A172 (cell line): ENCODE results near the gene FLACC1. TPM values are rescaled to one million over a fixed set of nuclear protein-coding genes. Genes with fewer than 3 reads are reported as not detected.
"Not testable (repeated sequence)": the region's sequence is repeated elsewhere in the genome, so short reads cannot be mapped to it uniquely, and the experiment has no call there.

Source experiments
- DNase-seq: peaks from one replicate; pipeline ENCODE4 v3.0.0-alpha.2; 2015; ENCODE audit warnings: low spot score
- total RNA-seq: library from RNA; depleted of rRNA; stranded (reverse); fragments of >200 nt; shearing (Covaris generic); gene quantifications from 2 replicates; pipeline ENCODE4 v1.2.3, GENCODE V29; 2014; rRNA removed

Gene FLACC1
- total RNA-seq, 1 experiment from 2014 or later: not detected

DNA sequence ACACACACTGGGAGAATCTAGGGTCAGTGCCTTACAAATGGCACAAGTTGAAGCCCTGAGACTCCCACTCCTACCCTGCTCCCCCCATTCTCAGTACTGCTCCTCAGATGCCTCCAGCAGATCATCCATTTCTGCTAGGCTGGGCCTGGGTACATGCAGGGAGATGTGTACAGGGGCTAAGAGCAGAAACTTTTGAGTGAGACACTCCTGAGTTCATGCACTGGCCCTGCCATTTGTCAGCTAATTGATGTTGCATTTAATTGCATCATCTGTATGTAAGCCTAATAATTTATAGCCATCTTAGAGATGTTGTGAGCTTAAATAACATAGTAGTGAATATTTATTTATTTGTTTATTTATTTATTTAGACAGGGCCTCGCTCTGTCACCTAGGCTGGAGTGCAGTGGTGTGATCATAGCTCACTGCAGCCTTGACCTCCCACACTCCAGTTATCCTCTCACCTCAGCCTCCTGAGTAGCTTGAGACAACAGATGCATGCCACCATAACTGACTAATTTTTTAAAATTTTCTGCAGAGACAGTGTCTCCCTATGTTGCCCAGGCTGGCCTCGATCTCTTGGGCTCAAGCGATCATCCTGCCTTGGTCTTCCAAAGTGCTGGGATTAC, 101.6 kb downstream of the FLACC1 start:
- DNase-seq: no peak

GRCh38 chr2:201254081-201254730, 102.9 kb downstream of the FLACC1 start:
- DNase-seq: peak; percentile 65

- no peak for DNase-seq
Observed at GRCh38 chr2:201250741-201251140, 106.4 kb downstream of the FLACC1 start.

DNA sequence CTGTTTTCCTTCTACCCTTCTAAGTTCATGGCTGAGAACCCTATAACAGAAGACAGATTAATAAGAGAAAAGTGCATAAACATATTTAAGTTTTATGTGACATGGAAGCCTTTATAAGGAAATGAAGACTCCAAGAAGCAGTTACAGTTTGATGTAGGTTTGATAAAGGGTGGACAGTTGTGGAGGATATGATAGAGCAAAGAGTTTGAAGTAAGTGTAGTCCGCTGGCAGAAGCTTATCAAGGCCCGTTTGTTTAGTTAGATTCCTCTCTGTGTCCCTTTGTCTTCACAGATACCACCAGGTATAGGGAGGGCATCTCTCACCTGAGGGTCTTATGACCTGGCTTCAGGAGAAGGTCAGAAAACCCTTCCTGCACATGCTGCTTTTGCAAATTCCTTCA, 107.3 kb downstream of the FLACC1 start:
- no peak for DNase-seq

DNA sequence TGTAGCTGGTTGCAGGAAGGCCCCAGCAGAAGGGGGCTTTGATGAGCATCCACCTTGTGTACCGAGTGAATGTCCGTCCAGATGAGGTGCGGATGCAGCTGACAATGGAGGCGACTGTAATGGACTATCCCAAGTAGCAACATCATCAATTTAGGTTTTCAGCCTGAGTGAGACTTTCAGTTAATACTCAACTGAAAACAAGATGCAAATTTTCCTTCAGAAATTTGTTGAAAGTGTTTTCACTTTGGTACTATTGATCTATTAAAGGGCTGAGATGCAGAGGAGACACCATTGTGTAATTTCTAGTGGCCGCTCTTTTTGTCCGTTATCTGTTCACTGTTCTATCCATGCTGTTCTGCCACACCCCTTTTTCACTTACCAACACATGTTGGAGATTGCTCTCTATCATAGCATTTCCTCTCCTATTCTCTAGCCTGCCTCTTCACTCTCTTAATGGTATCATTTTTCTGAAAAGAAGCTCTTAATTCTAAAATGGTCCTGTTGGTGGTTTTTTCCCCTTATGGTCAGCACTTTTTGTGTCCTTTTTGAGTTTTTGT, 108.8 kb downstream of the FLACC1 start:
- DNase-seq: no peak

- DNase-seq: no peak
Observed at GRCh38 chr2:201246280-201246679, 110.9 kb downstream of the FLACC1 start.

GRCh38 chr2:201244829-201245228, 112.3 kb downstream of the FLACC1 start:
- no peak for DNase-seq

DNA sequence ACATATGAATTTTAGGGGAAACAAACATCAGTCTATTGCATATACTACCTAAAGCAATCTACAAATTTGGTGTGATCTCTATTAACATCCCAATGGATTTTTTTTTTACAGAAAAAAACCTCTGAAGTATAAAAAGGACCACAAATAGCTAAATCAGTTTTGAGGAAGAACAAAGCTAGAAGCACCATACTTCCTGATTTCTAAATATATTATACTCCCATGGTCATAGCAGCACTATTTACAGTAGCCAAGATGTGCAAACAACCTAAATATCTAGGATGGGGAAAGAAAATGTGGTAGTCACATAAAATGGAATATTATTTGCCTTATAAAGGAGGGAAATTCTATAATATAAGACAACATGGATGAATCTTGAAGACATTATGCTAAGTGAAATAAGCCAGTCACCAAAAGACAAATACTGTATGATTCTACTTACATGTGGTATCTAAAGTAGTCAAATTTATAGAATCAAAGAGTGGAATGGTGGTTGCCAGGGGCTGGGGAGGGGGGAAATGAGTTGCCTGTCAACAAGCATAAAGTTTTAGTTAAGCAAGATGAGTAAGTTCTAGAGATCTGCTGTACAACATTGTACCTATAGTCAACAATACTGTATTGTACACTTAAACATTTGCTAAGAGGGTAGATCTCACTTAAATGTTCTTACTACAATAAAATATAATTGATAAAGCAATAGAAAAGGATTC, 114.4 kb downstream of the FLACC1 start:
- DNase-seq: no peak

DNA sequence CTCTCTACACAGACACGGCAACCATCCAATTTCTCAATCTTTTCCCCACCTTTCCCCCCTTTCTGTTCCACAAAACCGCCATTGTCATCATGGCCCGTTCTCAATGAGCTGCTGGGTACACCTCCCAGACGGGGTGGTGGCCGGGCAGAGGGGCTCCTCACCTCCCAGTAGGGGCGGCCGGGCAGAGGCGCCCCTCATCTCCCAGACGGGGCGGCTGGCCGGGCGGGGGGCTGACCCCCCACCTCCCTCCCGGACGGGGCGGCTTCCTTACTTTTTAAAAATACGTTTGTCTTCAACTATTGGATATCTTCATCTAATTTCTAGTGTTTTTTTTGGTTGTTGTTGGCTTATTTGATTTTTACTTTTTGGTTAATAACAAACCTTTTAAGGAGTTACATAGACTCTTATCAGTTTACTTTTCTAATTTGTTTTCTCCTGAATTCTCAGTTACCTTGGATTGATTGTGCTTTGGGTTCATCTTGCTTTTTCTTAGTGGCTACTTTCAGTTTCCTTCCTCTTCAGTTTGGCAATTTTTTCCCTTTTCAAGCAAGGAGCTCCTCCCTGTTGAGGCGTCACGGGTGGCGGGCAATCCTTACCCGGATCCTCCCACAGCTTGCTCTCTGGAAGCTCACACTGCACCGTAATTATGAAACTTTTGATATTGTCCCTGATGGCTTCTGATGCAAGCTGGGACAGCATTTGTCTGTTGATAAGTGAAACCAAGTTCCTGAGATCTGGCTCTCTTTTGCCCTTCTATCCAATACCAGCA, 117.8 kb downstream of the FLACC1 start:
- not testable (repeated sequence) for DNase-seq

Other genes with a start within 250 kb of the FLACC1 start
- gene CFLAR, start 241.2 kb downstream of the FLACC1 start, total RNA-seq: 57.2 and 57.8 TPM in 2 replicates
- 3.2 and 3.9 TPM in 2 replicates for gene CASP10, start 174.2 kb downstream of the FLACC1 start, total RNA-seq
- 68.6 and 101 TPM in 2 replicates for gene CASP8, start 96.8 kb downstream of the FLACC1 start, total RNA-seq
- gene TRAK2, start 94.1 kb upstream of the FLACC1 start, total RNA-seq: 32.6 and 33.0 TPM in 2 replicates
- 51.7 and 64.7 TPM in 2 replicates for gene STRADB, start 94.4 kb upstream of the FLACC1 start, total RNA-seq